ENCODE data around the gene SLC39A11. TPM values are rescaled to one million over a fixed set of nuclear protein-coding genes. Genes with fewer than 3 reads are reported as not detected.

Gene SLC39A11
- total and polyA plus RNA-seq, 2 of the 13 experiments (the other 11 are each of a cell fraction or from before 2014, with no cell fraction given): 17.2 to 31.5 TPM

DNA sequence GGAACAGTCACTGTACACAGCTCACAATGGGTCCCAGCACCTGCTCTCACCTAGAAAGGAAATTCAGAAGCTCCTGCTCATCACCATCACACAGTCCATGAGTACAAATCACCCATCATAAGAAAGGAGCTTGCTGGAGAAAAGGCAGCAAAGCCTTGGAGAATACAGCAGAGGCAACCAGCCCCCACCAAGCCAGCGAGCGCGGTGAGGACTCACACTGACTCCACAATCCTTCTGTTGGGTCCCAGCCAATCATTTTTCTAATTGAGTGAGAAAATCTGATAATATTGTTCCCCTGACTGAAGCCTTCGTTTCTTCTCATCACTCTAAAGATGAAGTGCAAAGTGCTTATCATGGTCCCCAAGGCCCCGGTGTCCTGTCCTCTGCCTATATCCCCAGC, 298.3 kb downstream of the SLC39A11 start:
- Histone ChIP-seq H3K9me3 (ENCODE audit: low read length) (peaks cover 6% of the 10 kb centered on the region; the same call in 1 of the 2 replicates), H3K36me3 (replicated peaks in 1 of 2; ENCODE audit: control insufficient read depth in 1 of 2, insufficient read depth in 2 of 2, low read length in 2 of 2) (no peaks in the 10 kb centered on the region), H4K20me1 (ENCODE audit: insufficient read depth, low read length) (no peaks in the 10 kb centered on the region), H3K79me2 (ENCODE audit: insufficient read depth, low read length) (no peaks in the 10 kb centered on the region), H2AFZ (ENCODE audit: low read length) (no peak overlapping the region), H3K27ac (ENCODE audit: extremely low read length, insufficient read depth, low read length) (no peak overlapping the region), H3K9ac (ENCODE audit: insufficient read depth, low read depth, low read length) (no peak overlapping the region), H3K4me1 (ENCODE audit: insufficient read depth, low read length) (peaks cover 9% of the 10 kb centered on the region), H3K4me3 (replicated peaks in 1 of 3; ENCODE audit: insufficient read depth in 1 of 3, low read depth in 2 of 3, low read length in 3 of 3) (no peak overlapping the region), H3K27me3 (ENCODE audit: control insufficient read depth in 1 of 2, insufficient read depth in 2 of 2, low read length in 2 of 2) (no peaks in the 10 kb centered on the region), H3K4me2 (ENCODE audit: low read depth, low read length) (no peak overlapping the region)
- in situ Hi-C loops (cut with HindIII; ENCODE audit: extremely low pct_ligation_motif_present, low pct_unique_long_range_greater_than_20kb): no loop called here
- FAIRE-seq (no peak), DNase-seq (ENCODE audit: low spot score) (no peak), ATAC-seq (no peak)
- TF ChIP-seq ZFYVE20 (CRISPR knock-in tag; IDR thresholded peaks at IDR 0.05; ENCODE audit: borderline replicate concordance, low read depth): no peak
- TF ChIP-seq ZSCAN31 (CRISPR knock-in tag; IDR thresholded peaks at IDR 0.05; ENCODE audit: low read depth): no peak
- 79% methylated on average over 5 of the region's 5 CpGs for WGBS (ENCODE audit: low lambda C conversion rate)
- BruUV-seq (replicated peaks): no TSS peak
- POLR2A ChIA-PET: no interaction called here
- CTCF ChIA-PET (ENCODE audit: low intra/inter-chr PET ratio, low total read pairs): no interaction called here
- intact Hi-C loops (cut with micrococcal nuclease; ENCODE audit: unreplicated experiment): no loop called here

GRCh38 chr17:72792771-72793170, 299.7 kb downstream of the SLC39A11 start:
- no TSS peak for BruUV-seq (replicated peaks)
- DNase-seq (ENCODE audit: low spot score) (no peak), ATAC-seq (no peak), FAIRE-seq (no peak)
- H3K27me3 ChIP-seq (ENCODE audit: control insufficient read depth in 1 of 2, insufficient read depth in 2 of 2, low read length in 2 of 2): no peaks in the 10 kb centered on the region
- ChIA-PET POLR2A (no interaction called here), CTCF (ENCODE audit: low intra/inter-chr PET ratio, low total read pairs) (no interaction called here)
- no peaks in the 10 kb centered on the region for H4K20me1 ChIP-seq (ENCODE audit: insufficient read depth, low read length)
- WGBS (ENCODE audit: low lambda C conversion rate): 92% methylated on average over 5 of the region's 5 CpGs
- intact Hi-C loops (cut with micrococcal nuclease; ENCODE audit: unreplicated experiment): no loop called here
- in situ Hi-C loops (cut with HindIII; ENCODE audit: extremely low pct_ligation_motif_present, low pct_unique_long_range_greater_than_20kb): no loop called here
- H3K9me3 ChIP-seq (ENCODE audit: low read length): peaks cover 6% of the 10 kb centered on the region; the same call in 1 of the 2 replicates
- no peak overlapping the region for H3K27ac ChIP-seq (ENCODE audit: extremely low read length, insufficient read depth, low read length)
- no peak overlapping the region for H3K9ac ChIP-seq (ENCODE audit: insufficient read depth, low read depth, low read length)
- H3K4me2 ChIP-seq (ENCODE audit: low read depth, low read length): no peak overlapping the region
- H2AFZ ChIP-seq (ENCODE audit: low read length): no peak overlapping the region
- no peak overlapping the region for H3K4me3 ChIP-seq (replicated peaks in 1 of 3; ENCODE audit: insufficient read depth in 1 of 3, low read depth in 2 of 3, low read length in 3 of 3)
- peaks cover 23% of the 10 kb centered on the region for H3K4me1 ChIP-seq (ENCODE audit: insufficient read depth, low read length)
- H3K36me3 ChIP-seq (replicated peaks in 1 of 2; ENCODE audit: control insufficient read depth in 1 of 2, insufficient read depth in 2 of 2, low read length in 2 of 2): no peaks in the 10 kb centered on the region
- no peaks in the 10 kb centered on the region for H3K79me2 ChIP-seq (ENCODE audit: insufficient read depth, low read length)
- TF ChIP-seq, protein P1, sequence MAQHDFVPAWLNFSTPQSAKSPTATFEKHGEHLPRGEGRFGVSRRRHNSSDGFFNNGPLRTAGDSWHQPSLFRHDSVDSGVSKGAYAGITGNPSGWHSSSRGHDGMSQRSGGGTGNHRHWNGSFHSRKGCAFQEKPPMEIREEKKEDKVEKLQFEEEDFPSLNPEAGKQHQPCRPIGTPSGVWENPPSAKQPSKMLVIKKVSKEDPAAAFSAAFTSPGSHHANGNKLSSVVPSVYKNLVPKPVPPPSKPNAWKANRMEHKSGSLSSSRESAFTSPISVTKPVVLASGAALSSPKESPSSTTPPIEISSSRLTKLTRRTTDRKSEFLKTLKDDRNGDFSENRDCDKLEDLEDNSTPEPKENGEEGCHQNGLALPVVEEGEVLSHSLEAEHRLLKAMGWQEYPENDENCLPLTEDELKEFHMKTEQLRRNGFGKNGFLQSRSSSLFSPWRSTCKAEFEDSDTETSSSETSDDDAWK (CRISPR knock-in tag; IDR thresholded peaks at IDR 0.05): no peak
- TF ChIP-seq HNRNPK (IDR thresholded peaks at IDR 0.05; ENCODE audit: low read depth, low read length, poor library complexity, severe bottlenecking) (no peak), RFX1 (IDR thresholded peaks at IDR 0.05) (no peak), KMT2B (CRISPR knock-in tag; IDR thresholded peaks at IDR 0.05) (no peak), ZMYM2 (CRISPR knock-in tag; IDR thresholded peaks at IDR 0.05) (no peak), ATF6 (CRISPR knock-in tag; conservative IDR thresholded peaks at IDR 0.05) (no peak), DPF2 (CRISPR knock-in tag; IDR thresholded peaks at IDR 0.05; ENCODE audit: borderline replicate concordance, low read depth) (no peak), ZMAT5 (CRISPR knock-in tag; IDR thresholded peaks at IDR 0.05; ENCODE audit: borderline replicate concordance, low read depth) (no peak)
- TF ChIP-seq, protein P2, sequence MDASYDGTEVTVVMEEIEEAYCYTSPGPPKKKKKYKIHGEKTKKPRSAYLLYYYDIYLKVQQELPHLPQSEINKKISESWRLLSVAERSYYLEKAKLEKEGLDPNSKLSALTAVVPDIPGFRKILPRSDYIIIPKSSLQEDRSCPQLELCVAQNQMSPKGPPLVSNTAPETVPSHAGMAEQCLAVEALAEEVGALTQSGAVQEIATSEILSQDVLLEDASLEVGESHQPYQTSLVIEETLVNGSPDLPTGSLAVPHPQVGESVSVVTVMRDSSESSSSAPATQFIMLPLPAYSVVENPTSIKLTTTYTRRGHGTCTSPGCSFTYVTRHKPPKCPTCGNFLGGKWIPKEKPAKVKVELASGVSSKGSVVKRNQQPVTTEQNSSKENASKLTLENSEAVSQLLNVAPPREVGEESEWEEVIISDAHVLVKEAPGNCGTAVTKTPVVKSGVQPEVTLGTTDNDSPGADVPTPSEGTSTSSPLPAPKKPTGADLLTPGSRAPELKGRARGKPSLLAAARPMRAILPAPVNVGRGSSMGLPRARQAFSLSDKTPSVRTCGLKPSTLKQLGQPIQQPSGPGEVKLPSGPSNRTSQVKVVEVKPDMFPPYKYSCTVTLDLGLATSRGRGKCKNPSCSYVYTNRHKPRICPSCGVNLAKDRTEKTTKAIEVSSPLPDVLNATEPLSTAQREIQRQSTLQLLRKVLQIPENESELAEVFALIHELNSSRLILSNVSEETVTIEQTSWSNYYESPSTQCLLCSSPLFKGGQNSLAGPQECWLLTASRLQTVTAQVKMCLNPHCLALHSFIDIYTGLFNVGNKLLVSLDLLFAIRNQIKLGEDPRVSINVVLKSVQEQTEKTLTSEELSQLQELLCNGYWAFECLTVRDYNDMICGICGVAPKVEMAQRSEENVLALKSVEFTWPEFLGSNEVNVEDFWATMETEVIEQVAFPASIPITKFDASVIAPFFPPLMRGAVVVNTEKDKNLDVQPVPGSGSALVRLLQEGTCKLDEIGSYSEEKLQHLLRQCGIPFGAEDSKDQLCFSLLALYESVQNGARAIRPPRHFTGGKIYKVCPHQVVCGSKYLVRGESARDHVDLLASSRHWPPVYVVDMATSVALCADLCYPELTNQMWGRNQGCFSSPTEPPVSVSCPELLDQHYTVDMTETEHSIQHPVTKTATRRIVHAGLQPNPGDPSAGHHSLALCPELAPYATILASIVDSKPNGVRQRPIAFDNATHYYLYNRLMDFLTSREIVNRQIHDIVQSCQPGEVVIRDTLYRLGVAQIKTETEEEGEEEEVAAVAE (CRISPR knock-in tag; IDR thresholded peaks at IDR 0.05; ENCODE audit: borderline replicate concordance): no peak

Measured in HepG2 (cell line).